BJ (cell line): Measurements from ENCODE around the gene SPIN4. TPM values are rescaled to one million over a fixed set of nuclear protein-coding genes. Genes with fewer than 3 reads are reported as not detected.
A peak's percentile ranks its signal among the peaks of the same experiment; 100 is the strongest.

ENCODE experiments used
- CTCF ChIA-PET: fragments of 350-600 bp; formaldehyde crosslinking; extraction: SDS; loops from one replicate; lab custom pipeline; 2021; ENCODE audit warnings: antibody characterized with exemption, inconsistent platforms; lab: Yijun Ruan, JAX
- POLR2A ChIA-PET: fragments of 300-600 bp; sonication (Branson Sonifier 250); formaldehyde crosslinking; extraction: SDS; loops from one replicate; lab custom pipeline; 2021; ENCODE audit warnings: antibody characterized with exemption; lab: Charles Lee
- DNase-seq: peaks from one replicate; pipeline ENCODE4 v3.0.0-alpha.2; 2011; ENCODE audit warnings: low read depth
- H3K27me3 ChIP-seq: 2 replicates; pipeline ENCODE4 v1.6.0; 2011; ENCODE audit warnings: low read length; ENCODE audit not compliant: control insufficient read depth, insufficient read depth
- H3K36me3 ChIP-seq: 2 replicates; pipeline ENCODE4 v1.5.1; 2011; ENCODE audit warnings: low read length; ENCODE audit not compliant: control insufficient read depth, insufficient read depth
- H3K4me3 ChIP-seq: 2 replicates; pipeline ENCODE4 v1.5.1; 2011; ENCODE audit warnings: low read depth, mild to moderate bottlenecking, control low read depth, low read length
- polyA plus RNA-seq: library from polyadenylated mRNA; depleted of rRNA; stranded (reverse); fragments of >200 nt; gene quantifications from 2 replicates; pipeline ENCODE4 v1.2.3, GENCODE V29; 2011
- TF ChIP-seq, protein P1 (sequence below): IDR thresholded peaks from 2 replicates; pipeline ENCODE4 v1.5.1; 2011; ENCODE audit warnings: low read depth, mild to moderate bottlenecking, control low read depth, inconsistent platforms, low read length, moderate library complexity; ENCODE audit not compliant: insufficient read depth

SPIN4 gene
- polyA plus RNA-seq, 1 experiment: 2.5 TPM

GRCh38 chrX:63363788-63364187 is 12.7 kb upstream of the SPIN4 start:
- CTCF ChIA-PET: no interaction called here
- H3K4me3 ChIP-seq: no peak overlapping the region
- H3K36me3 ChIP-seq: no peaks in the 10 kb centered on the region
- POLR2A ChIA-PET: no interaction called here
- no peaks in the 10 kb centered on the region for H3K27me3 ChIP-seq
- no peak for DNase-seq
- TF ChIP-seq, protein P1, sequence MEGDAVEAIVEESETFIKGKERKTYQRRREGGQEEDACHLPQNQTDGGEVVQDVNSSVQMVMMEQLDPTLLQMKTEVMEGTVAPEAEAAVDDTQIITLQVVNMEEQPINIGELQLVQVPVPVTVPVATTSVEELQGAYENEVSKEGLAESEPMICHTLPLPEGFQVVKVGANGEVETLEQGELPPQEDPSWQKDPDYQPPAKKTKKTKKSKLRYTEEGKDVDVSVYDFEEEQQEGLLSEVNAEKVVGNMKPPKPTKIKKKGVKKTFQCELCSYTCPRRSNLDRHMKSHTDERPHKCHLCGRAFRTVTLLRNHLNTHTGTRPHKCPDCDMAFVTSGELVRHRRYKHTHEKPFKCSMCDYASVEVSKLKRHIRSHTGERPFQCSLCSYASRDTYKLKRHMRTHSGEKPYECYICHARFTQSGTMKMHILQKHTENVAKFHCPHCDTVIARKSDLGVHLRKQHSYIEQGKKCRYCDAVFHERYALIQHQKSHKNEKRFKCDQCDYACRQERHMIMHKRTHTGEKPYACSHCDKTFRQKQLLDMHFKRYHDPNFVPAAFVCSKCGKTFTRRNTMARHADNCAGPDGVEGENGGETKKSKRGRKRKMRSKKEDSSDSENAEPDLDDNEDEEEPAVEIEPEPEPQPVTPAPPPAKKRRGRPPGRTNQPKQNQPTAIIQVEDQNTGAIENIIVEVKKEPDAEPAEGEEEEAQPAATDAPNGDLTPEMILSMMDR: no peak

- POLR2A ChIA-PET: no interaction called here
- TF ChIP-seq, protein P1: no peak
- H3K36me3 ChIP-seq: no peaks in the 10 kb centered on the region
Measured at GRCh38 chrX:63361494-63361893, 10.4 kb upstream of the SPIN4 start.

GRCh38 chrX:63354484-63354883 is 3.4 kb upstream of the SPIN4 start:
- Histone ChIP-seq H3K36me3 (no peaks in the 10 kb centered on the region), H3K27me3 (no peaks in the 10 kb centered on the region), H3K4me3 (no peak overlapping the region)
- TF ChIP-seq, protein P1: no peak
- CTCF ChIA-PET: no interaction called here
- no peak for DNase-seq
- POLR2A ChIA-PET: no interaction called here

More at GRCh38 chrX:63361494-63361893, 10.4 kb upstream of the SPIN4 start:
- CTCF ChIA-PET: no interaction called here
- no peak for DNase-seq
- no peaks in the 10 kb centered on the region for H3K27me3 ChIP-seq
- no peak overlapping the region for H3K4me3 ChIP-seq

GRCh38 chrX:63350465-63350877 is 661 bp downstream of the SPIN4 start:
- TF ChIP-seq, protein P1: no peak
- CTCF ChIA-PET: no interaction called here
- H3K27me3 ChIP-seq: no peaks in the 10 kb centered on the region
- no peaks in the 10 kb centered on the region for H3K36me3 ChIP-seq
- H3K4me3 ChIP-seq: peak overlapping the region; percentile 66
- DNase-seq: no peak
- POLR2A ChIA-PET: no interaction called here

- H3K36me3 ChIP-seq: no peaks in the 10 kb centered on the region
- ChIA-PET CTCF (no interaction called here), POLR2A (no interaction called here)
- H3K4me3 ChIP-seq: no peak overlapping the region
- TF ChIP-seq, protein P1: no peak
- no peak for DNase-seq
- no peaks in the 10 kb centered on the region for H3K27me3 ChIP-seq
Measured at GRCh38 chrX:63349307-63349706, 1.8 kb downstream of the SPIN4 start.
